ENCODE data around the gene JAGN1.
A peak's percentile ranks its signal among the peaks of the same experiment; 100 is the strongest.
"Not testable (repeated sequence)": the region's sequence is repeated elsewhere in the genome, so short reads cannot be mapped to it uniquely, and the experiment has no call there.

JAGN1 gene

GRCh38 chr3:9887480-9887879 lies 2.9 kb upstream of the JAGN1 start:
- Histone ChIP-seq H3K4me3 (ENCODE audit: low read length) (no peak overlapping the region), H3K36me3 (ENCODE audit: control insufficient read depth, insufficient read depth, low read length, severe bottlenecking) (peaks cover 4% of the 10 kb centered on the region), H3K9me3 (ENCODE audit: control insufficient read depth, low read length) (no peaks in the 10 kb centered on the region), H3K27me3 (replicated peaks; ENCODE audit: control insufficient read depth, insufficient read depth, low read length) (no peaks in the 10 kb centered on the region), H3K9ac (ENCODE audit: low read length) (no peak overlapping the region), H3K4me1 (ENCODE audit: control insufficient read depth, insufficient read depth, low read length) (peaks cover 53% of the 10 kb centered on the region)
- no peak for DNase-seq (ENCODE audit: low read depth)

DNA sequence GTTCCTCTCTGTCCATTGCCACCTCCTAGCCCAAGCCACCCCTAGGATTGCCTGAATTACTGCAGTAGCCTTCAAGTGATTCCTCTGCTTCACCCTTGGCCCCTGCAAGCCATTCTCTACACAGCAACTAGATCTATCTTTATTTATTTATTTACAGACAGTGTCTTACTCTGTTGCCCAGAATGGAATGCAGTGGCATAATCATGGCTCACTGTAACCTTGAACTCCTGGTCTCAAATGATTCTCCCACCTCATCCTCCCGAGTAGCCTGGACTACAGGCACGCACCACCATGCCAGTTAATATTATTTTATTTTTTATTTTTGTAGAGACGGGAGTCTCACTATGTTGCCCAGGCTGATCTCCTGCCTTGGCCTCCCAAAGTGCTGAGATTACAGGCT lies 1.9 kb upstream of the JAGN1 start:
- no peak overlapping the region for H3K9ac ChIP-seq (ENCODE audit: low read length)
- H3K4me1 ChIP-seq (ENCODE audit: control insufficient read depth, insufficient read depth, low read length): peaks cover 59% of the 10 kb centered on the region
- no peaks in the 10 kb centered on the region for H3K9me3 ChIP-seq (ENCODE audit: control insufficient read depth, low read length)
- DNase-seq (ENCODE audit: low read depth): no peak
- no peaks in the 10 kb centered on the region for H3K27me3 ChIP-seq (replicated peaks; ENCODE audit: control insufficient read depth, insufficient read depth, low read length)
- peaks cover 14% of the 10 kb centered on the region for H3K36me3 ChIP-seq (ENCODE audit: control insufficient read depth, insufficient read depth, low read length, severe bottlenecking)
- H3K4me3 ChIP-seq (ENCODE audit: low read length): no peak overlapping the region

GRCh38 chr3:9889405-9889804 lies 1.0 kb upstream of the JAGN1 start:
- Histone ChIP-seq H3K4me3 (ENCODE audit: low read length) (no peak overlapping the region), H3K9me3 (ENCODE audit: control insufficient read depth, low read length) (no peaks in the 10 kb centered on the region), H3K27me3 (replicated peaks; ENCODE audit: control insufficient read depth, insufficient read depth, low read length) (no peaks in the 10 kb centered on the region), H3K4me1 (ENCODE audit: control insufficient read depth, insufficient read depth, low read length) (peaks cover 57% of the 10 kb centered on the region), H3K9ac (ENCODE audit: low read length) (peak overlapping the region; percentile 100), H3K36me3 (ENCODE audit: control insufficient read depth, insufficient read depth, low read length, severe bottlenecking) (peaks cover 16% of the 10 kb centered on the region)
- no peak for DNase-seq (ENCODE audit: low read depth)

DNA sequence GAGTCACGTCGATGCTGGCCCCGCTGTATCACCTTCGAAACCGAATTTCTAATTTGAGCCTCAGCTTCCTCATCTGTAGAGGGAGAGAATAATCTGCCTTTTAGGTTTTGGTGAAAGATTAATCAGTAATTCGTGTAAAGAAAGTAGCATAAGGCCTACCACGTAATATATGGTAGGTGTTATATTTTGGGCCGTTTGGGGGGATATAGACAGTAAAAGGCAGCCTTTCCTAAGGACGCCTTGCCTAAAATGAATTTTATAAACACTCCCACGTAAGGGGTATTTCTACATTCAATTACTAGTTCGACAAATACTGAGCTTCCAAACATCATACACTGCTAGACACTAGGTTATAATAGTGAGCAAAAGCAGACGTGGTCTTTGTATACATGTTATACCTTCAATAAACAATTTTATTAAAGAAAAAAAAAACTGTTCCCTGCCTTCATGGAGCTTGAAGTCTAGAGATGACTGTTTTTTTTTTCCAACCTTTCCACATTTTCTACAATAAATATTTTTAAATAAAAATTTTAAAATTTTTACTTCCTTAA lies 737 bp downstream of the JAGN1 start:
- peaks cover 48% of the 10 kb centered on the region for H3K4me1 ChIP-seq (ENCODE audit: control insufficient read depth, insufficient read depth, low read length)
- peak overlapping the region; percentile 100 for H3K9ac ChIP-seq (ENCODE audit: low read length)
- peak overlapping the region; percentile 95 for H3K4me3 ChIP-seq (ENCODE audit: low read length)
- H3K36me3 ChIP-seq (ENCODE audit: control insufficient read depth, insufficient read depth, low read length, severe bottlenecking): peaks cover 21% of the 10 kb centered on the region
- H3K27me3 ChIP-seq (replicated peaks; ENCODE audit: control insufficient read depth, insufficient read depth, low read length): no peaks in the 10 kb centered on the region
- no peaks in the 10 kb centered on the region for H3K9me3 ChIP-seq (ENCODE audit: control insufficient read depth, low read length)
- DNase-seq (ENCODE audit: low read depth): no peak

DNA sequence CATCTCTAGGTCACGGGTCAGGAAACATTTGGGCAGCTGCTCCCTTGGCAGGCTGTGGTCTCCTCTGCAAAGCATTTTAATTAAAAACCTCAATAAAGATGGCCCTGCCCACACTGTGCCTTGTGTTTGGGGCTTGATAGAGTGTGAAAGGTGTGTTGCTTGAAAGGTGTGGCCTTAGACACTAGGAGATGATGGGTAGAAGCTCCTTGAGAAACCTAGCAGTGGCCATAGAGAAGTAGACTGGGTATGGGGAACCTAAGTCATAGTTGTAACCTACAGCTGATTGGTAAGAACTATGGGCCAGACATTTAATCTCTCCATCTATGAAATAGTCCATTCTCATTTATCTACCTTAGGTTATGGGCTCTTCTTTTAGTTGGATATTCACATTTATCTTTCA lies 3.3 kb downstream of the JAGN1 start:
- peak overlapping the region; percentile 59 for H3K9ac ChIP-seq (ENCODE audit: low read length)
- no peak for DNase-seq (ENCODE audit: low read depth)
- no peaks in the 10 kb centered on the region for H3K9me3 ChIP-seq (ENCODE audit: control insufficient read depth, low read length)

GRCh38 chr3:9895715-9896114 lies 5.3 kb downstream of the JAGN1 start:
- H3K36me3 ChIP-seq (ENCODE audit: control insufficient read depth, insufficient read depth, low read length, severe bottlenecking): peaks cover 21% of the 10 kb centered on the region
- H3K4me1 ChIP-seq (ENCODE audit: control insufficient read depth, insufficient read depth, low read length): peaks cover 61% of the 10 kb centered on the region

More for the DNA sequence above, 3.3 kb downstream of the JAGN1 start:
- Histone ChIP-seq H3K36me3 (ENCODE audit: control insufficient read depth, insufficient read depth, low read length, severe bottlenecking) (peaks cover 21% of the 10 kb centered on the region), H3K4me3 (ENCODE audit: low read length) (peak overlapping the region; percentile 17), H3K27me3 (replicated peaks; ENCODE audit: control insufficient read depth, insufficient read depth, low read length) (no peaks in the 10 kb centered on the region), H3K4me1 (ENCODE audit: control insufficient read depth, insufficient read depth, low read length) (peaks cover 66% of the 10 kb centered on the region)

GRCh38 chr3:9896755-9897407 lies 6.5 kb downstream of the JAGN1 start:
- peaks cover 58% of the 10 kb centered on the region for H3K4me1 ChIP-seq (ENCODE audit: control insufficient read depth, insufficient read depth, low read length)
- not testable (repeated sequence) for H3K9me3 ChIP-seq (ENCODE audit: control insufficient read depth, low read length); H3K9ac ChIP-seq (ENCODE audit: low read length); H3K27me3 ChIP-seq (replicated peaks; ENCODE audit: control insufficient read depth, insufficient read depth, low read length); H3K4me3 ChIP-seq (ENCODE audit: low read length)
- peaks cover 21% of the 10 kb centered on the region for H3K36me3 ChIP-seq (ENCODE audit: control insufficient read depth, insufficient read depth, low read length, severe bottlenecking)
- peak; percentile 28 for DNase-seq (ENCODE audit: low read depth)

More at GRCh38 chr3:9895715-9896114, 5.3 kb downstream of the JAGN1 start:
- not testable (repeated sequence) for H3K4me3 ChIP-seq (ENCODE audit: low read length); DNase-seq (ENCODE audit: low read depth); H3K9ac ChIP-seq (ENCODE audit: low read length); H3K9me3 ChIP-seq (ENCODE audit: control insufficient read depth, low read length); H3K27me3 ChIP-seq (replicated peaks; ENCODE audit: control insufficient read depth, insufficient read depth, low read length)

DNA sequence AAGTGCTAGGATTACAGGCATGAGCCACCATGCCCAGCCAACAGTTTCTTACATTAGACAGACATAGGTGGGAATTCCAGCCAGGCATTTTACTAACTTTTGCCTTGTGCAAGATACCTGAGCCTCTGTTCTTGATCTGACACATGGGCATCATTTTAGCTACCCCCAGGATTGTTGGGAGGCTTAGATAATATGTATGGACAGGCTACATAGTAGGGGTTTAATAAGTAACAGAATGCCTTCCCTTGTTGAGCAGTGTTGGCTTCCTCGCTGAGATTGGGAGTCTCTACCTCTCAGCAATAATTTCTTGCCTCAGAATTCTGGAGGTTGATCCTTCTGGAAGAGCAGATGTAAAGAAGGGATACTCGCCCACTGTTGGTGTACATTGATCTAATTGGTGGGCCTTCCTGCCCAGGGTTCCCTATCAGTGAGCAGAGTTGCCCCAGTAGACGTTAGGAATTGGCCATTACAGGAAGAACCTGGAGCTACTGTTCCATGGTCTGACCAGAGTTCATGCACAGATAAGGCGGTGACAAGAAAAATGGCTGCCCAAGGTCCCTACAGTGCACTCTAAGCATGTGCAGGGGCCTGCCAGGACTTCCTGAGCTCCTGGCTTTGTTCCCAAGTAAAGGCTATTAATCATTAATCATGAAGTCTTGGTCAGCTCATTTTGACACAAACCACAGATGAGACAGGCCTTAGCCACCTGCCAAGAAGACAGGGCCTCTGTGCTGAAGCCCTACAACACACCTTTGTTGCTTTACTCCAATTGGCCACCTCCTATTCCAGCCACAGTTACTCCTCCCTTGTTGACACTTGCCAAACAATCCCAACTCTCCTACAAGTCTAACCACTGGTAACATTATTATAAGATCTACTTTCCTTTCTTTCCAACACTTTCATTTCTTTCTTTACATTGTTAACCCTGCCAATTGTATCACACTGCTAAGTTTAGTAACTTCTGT lies 7.3 kb downstream of the JAGN1 start:
- peaks cover 15% of the 10 kb centered on the region for H3K36me3 ChIP-seq (ENCODE audit: control insufficient read depth, insufficient read depth, low read length, severe bottlenecking)
- H3K9ac ChIP-seq (ENCODE audit: low read length): peak overlapping the region; percentile 32
- no peaks in the 10 kb centered on the region for H3K27me3 ChIP-seq (replicated peaks; ENCODE audit: control insufficient read depth, insufficient read depth, low read length)
- H3K4me3 ChIP-seq (ENCODE audit: low read length): no peak overlapping the region
- H3K9me3 ChIP-seq (ENCODE audit: control insufficient read depth, low read length): no peaks in the 10 kb centered on the region
- DNase-seq (ENCODE audit: low read depth): no peak
- peaks cover 59% of the 10 kb centered on the region for H3K4me1 ChIP-seq (ENCODE audit: control insufficient read depth, insufficient read depth, low read length)

- no peak for DNase-seq (ENCODE audit: low read depth)
- Histone ChIP-seq H3K27me3 (replicated peaks; ENCODE audit: control insufficient read depth, insufficient read depth, low read length) (no peaks in the 10 kb centered on the region), H3K4me3 (ENCODE audit: low read length) (no peak overlapping the region), H3K9ac (ENCODE audit: low read length) (peak overlapping the region; percentile 18), H3K9me3 (ENCODE audit: control insufficient read depth, low read length) (no peaks in the 10 kb centered on the region), H3K4me1 (ENCODE audit: control insufficient read depth, insufficient read depth, low read length) (peaks cover 59% of the 10 kb centered on the region), H3K36me3 (ENCODE audit: control insufficient read depth, insufficient read depth, low read length, severe bottlenecking) (peaks cover 5% of the 10 kb centered on the region)
Measured at GRCh38 chr3:9898467-9899241, 8.2 kb downstream of the JAGN1 start.

- no peak for DNase-seq (ENCODE audit: low read depth)
- no peaks in the 10 kb centered on the region for H3K27me3 ChIP-seq (replicated peaks; ENCODE audit: control insufficient read depth, insufficient read depth, low read length)
- peaks cover 57% of the 10 kb centered on the region for H3K4me1 ChIP-seq (ENCODE audit: control insufficient read depth, insufficient read depth, low read length)
- peak overlapping the region; percentile 18 for H3K9ac ChIP-seq (ENCODE audit: low read length)
- no peaks in the 10 kb centered on the region for H3K9me3 ChIP-seq (ENCODE audit: control insufficient read depth, low read length)
- H3K4me3 ChIP-seq (ENCODE audit: low read length): no peak overlapping the region
- H3K36me3 ChIP-seq (ENCODE audit: control insufficient read depth, insufficient read depth, low read length, severe bottlenecking): peaks cover 5% of the 10 kb centered on the region
Measured at GRCh38 chr3:9899289-9899791, 8.9 kb downstream of the JAGN1 start.

All from adipocyte (in vitro differentiated cells).